Measurements from ENCODE around the gene THPO.

Gene THPO

GRCh38 chr3:184333700-184334099 lies 44.3 kb downstream of the THPO start:
- DNase-seq (ENCODE audit: low spot score), result no peak

GRCh38 chr3:184333190-184333589 lies 44.8 kb downstream of the THPO start:
- no peak for DNase-seq (ENCODE audit: low spot score)

GRCh38 chr3:184332370-184333090 lies 45.5 kb downstream of the THPO start:
- DNase-seq (ENCODE audit: low spot score), result no peak

GRCh38 chr3:184328516-184328915 lies 49.5 kb downstream of the THPO start:
- DNase-seq (ENCODE audit: low spot score), result no peak

- no peak for DNase-seq (ENCODE audit: low spot score)
Observed at GRCh38 chr3:184327171-184327570, 50.8 kb downstream of the THPO start.

- no peak for DNase-seq (ENCODE audit: low spot score)
Observed at GRCh38 chr3:184325715-184326369, 52.2 kb downstream of the THPO start.

- no peak for DNase-seq (ENCODE audit: low spot score)
Observed at GRCh38 chr3:184325269-184325668, 52.7 kb downstream of the THPO start.

GRCh38 chr3:184323696-184324095 lies 54.3 kb downstream of the THPO start:
- no peak for DNase-seq (ENCODE audit: low spot score)

GRCh38 chr3:184322731-184323487 lies 55.1 kb downstream of the THPO start:
- DNase-seq (ENCODE audit: low spot score), result no peak

Data from cerebellar cortex (tissue), 1 donor.